ENCODE data around the gene NCKAP5.

NCKAP5 gene

GRCh38 chr2:132638313-132639040, 929.8 kb downstream of the NCKAP5 start:
- no peak for DNase-seq

- no peak for DNase-seq
Measured at GRCh38 chr2:132636346-132636745, 931.9 kb downstream of the NCKAP5 start.

- no peak for DNase-seq
Measured at GRCh38 chr2:132633635-132634034, 934.6 kb downstream of the NCKAP5 start.

GRCh38 chr2:132632000-132632649, 936.1 kb downstream of the NCKAP5 start:
- DNase-seq = no peak

- DNase-seq = no peak
Measured at GRCh38 chr2:132627536-132627935, 940.7 kb downstream of the NCKAP5 start.

GRCh38 chr2:132623096-132623839, 945.0 kb downstream of the NCKAP5 start:
- peak; percentile 8 for DNase-seq

All from hematopoietic multipotent progenitor cell treated with erythropoietin and hydrocortisone succinate and interleukin-3 and kit ligand, for 6 days (in vitro differentiated cells).